Measurements from ENCODE around the gene SEPTIN3.

DNA sequence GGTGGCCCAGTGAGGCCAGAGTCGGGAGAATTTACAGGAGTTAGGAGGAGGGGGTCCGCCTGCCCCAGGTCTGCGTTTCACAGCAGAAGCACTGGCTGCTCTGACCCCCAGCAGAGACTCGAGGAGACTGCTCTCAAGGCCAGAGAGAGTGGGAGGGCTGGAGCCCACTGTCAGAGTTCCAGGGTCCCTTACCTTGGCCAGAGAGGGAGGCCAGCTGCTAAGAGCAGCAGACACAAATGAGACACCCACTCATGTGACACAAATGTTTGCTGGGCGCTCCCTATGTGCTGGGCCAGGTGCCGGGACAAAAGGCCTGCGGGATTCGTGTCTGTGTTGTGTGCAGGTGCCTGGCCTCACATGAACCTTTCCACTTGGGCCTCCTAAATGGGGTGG is 39.8 kb upstream of the SEPTIN3 start:
- TF ChIP-seq, protein P1, sequence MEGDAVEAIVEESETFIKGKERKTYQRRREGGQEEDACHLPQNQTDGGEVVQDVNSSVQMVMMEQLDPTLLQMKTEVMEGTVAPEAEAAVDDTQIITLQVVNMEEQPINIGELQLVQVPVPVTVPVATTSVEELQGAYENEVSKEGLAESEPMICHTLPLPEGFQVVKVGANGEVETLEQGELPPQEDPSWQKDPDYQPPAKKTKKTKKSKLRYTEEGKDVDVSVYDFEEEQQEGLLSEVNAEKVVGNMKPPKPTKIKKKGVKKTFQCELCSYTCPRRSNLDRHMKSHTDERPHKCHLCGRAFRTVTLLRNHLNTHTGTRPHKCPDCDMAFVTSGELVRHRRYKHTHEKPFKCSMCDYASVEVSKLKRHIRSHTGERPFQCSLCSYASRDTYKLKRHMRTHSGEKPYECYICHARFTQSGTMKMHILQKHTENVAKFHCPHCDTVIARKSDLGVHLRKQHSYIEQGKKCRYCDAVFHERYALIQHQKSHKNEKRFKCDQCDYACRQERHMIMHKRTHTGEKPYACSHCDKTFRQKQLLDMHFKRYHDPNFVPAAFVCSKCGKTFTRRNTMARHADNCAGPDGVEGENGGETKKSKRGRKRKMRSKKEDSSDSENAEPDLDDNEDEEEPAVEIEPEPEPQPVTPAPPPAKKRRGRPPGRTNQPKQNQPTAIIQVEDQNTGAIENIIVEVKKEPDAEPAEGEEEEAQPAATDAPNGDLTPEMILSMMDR (IDR thresholded peaks at IDR 0.05) = no peak
- no peak for TF ChIP-seq POLR2A (IDR thresholded peaks at IDR 0.05)
